AG10803 (cell line): ENCODE data around the gene METAP1D.

Source experiments
- DNase-seq: peaks from one replicate; pipeline ENCODE4 v3.0.0; 2010; ENCODE audit warnings: low read depth
- H3K4me3 ChIP-seq: 2 replicates; pipeline ENCODE4 v1.5.1; 2011; ENCODE audit warnings: mild to moderate bottlenecking, low read length, control low read depth
- TF ChIP-seq, protein P1 (sequence below): conservative IDR thresholded peaks from 2 replicates; pipeline ENCODE4 v1.5.1; 2011; ENCODE audit warnings: mild to moderate bottlenecking, low read length, control low read depth, inconsistent platforms

The METAP1D gene

DNA sequence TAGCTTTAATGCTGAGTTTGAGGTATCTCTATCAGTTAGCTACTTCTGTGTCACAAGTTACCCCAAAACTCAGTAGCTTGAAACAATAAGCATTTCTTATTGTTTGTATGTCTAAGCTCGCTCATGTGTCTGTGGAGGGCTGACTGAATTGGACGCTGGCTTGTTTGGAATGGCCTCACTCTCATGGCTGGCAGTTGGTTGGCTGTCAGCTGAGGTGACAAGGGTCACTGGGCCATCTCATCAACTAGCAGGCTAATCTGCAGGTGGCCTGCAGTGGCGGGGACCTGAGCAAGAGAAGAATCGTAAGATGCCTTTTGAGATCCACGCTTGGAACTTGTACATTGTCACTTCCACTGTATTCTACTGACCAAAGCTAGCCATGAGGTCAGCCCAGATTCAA, 116.4 kb downstream of the METAP1D start:
- no peak for DNase-seq
- TF ChIP-seq, protein P1, sequence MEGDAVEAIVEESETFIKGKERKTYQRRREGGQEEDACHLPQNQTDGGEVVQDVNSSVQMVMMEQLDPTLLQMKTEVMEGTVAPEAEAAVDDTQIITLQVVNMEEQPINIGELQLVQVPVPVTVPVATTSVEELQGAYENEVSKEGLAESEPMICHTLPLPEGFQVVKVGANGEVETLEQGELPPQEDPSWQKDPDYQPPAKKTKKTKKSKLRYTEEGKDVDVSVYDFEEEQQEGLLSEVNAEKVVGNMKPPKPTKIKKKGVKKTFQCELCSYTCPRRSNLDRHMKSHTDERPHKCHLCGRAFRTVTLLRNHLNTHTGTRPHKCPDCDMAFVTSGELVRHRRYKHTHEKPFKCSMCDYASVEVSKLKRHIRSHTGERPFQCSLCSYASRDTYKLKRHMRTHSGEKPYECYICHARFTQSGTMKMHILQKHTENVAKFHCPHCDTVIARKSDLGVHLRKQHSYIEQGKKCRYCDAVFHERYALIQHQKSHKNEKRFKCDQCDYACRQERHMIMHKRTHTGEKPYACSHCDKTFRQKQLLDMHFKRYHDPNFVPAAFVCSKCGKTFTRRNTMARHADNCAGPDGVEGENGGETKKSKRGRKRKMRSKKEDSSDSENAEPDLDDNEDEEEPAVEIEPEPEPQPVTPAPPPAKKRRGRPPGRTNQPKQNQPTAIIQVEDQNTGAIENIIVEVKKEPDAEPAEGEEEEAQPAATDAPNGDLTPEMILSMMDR, result no peak
- H3K4me3 ChIP-seq, result no peak overlapping the region

DNA sequence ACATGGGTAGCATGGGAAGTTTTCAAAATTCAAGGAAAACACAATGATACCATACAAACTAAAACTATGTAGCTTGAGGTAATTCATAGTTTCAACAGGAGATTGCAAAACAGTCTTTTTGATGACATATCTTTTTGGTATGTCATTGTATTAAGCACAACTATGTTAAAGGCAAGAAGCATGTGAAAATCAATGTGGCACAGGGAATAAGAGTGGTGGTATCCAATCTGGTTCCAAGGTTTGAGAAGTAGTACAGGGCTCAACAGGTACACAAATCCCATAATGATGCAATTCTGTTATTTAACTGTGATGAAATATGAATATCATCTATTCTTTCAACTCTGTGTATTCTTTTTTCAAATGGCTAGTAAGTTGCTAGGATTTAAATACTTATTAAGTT, 119.3 kb downstream of the METAP1D start:
- DNase-seq, result peak; percentile 83
- no peak overlapping the region for H3K4me3 ChIP-seq
- TF ChIP-seq, protein P1, result no peak

DNA sequence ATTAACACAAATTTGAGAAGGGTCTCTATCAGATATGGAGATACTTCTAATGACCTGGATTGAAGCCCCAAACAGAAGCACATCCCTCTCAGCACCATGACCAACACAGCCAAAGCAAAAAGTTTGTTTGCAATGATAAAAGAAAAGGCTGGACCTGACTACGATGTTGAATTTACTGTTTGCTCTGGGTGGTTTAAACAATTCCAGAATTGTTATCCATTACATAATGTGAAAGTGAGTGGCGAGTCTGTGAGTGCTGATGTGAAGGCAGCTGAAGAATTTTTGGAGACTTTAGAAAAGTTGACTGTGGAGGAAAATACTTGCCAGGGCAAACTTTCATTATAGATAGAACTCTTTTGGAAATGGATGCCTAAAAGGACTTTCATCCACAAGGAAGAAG, 120.4 kb downstream of the METAP1D start:
- no peak overlapping the region for H3K4me3 ChIP-seq
- TF ChIP-seq, protein P1, result no peak
- DNase-seq, result peak; percentile 47

DNA sequence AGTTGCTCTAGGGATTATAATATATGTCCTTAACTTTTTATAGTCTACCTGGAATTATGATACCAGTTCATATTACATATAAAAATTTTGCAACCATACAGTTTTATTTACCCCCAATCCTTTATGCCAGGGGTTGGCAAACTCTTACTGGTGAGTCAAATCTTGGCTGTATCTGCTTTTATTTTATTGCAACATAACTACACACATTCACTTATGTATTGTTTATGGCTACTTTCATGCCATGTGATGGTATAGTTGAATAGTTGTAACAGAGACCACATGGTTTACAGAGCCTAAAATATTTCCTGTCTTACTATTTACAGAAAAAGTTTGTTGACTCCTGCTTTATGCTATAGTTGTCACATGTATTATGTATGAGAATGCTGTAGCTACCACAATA, 128.7 kb downstream of the METAP1D start:
- TF ChIP-seq, protein P1, result no peak
- no peak for DNase-seq
- no peak overlapping the region for H3K4me3 ChIP-seq

DNA sequence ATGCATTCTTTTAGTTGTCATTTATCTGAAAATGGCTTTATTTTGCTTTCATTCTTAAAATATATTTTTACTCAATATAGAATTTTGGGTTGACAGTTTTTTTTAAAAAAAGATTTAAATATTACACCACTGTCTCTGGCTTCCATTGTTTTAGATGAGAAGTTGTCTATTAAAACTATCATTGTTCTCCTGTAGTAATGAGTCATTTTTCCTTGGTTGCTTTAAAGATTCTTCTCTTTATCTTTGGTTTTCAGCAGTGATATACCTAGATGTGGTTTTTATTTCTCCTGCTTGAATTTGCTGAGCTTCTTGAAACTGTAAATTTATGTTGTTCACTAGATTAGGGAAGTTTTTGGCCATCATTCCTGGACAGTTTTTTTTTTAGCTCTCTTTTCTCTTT, 129.7 kb downstream of the METAP1D start:
- no peak overlapping the region for H3K4me3 ChIP-seq
- TF ChIP-seq, protein P1, result no peak
- no peak for DNase-seq
